Right forelimb (tissue), 1 donor: Measurements from ENCODE around the gene SND1.

Experiments
- DNase-seq: peaks from one replicate; pipeline ENCODE4 v3.0.0-alpha.2; 2018

Gene SND1

DNA sequence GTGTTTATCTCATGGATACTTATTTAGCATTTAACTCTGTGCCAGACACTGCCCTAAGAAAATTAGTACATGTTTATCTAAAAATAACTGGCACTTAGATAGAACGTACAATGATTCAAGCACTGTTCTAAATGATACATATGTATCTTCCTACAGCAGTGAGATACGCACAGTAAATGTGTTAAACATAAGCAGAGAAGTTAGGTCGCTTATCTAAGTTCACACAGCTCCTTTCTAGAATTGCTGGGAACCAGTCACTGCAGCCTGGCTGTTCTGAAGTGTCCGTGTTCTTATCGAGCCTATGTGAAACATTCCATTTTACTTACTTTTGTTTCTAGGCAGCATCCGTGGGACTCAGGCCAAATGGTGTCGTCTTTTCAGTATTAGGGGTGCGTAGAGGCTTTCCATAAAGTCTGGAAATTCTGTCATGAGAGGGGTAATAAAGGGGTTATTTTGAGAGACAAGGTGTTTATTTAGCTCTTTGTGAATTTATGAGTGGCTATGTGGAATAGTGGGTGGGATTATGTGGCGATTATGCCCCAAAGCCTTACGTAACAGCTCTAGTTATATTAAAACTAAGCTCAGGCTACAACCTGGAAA lies 186.9 kb downstream of the SND1 start:
- no peak for DNase-seq

DNA sequence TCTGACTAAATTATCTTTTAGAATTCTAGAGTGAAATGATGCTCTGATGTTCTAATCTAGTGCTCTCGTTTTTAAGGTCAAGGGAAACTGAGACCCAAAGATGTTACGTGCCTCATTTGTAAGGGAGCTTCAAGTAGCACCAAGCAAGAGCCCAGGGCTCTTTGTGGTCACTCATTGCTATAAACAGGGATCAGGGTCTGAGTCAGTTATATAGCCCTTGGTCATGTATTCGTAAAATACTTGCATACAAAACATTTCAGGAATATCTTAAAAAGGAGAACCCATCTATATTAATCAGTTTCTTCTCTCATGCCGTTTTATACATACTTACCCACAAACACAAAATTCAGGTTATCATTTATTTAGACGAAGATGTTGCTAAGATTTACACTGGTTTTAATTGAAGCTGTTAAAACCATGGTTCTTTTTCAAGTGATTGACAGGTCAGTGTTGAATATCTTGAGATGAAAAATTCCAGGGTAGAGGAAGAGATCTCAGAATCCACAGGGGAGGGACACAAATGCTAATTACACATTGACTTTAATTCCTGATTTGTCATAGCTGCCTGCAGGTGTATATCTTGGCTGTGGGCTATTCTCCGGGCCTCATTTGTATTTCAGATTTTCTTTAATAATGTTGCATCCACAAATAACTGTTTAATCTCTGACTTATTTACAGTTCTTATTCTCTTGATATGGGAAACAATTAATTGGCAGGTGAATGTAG lies 188.4 kb downstream of the SND1 start:
- no peak for DNase-seq

DNA sequence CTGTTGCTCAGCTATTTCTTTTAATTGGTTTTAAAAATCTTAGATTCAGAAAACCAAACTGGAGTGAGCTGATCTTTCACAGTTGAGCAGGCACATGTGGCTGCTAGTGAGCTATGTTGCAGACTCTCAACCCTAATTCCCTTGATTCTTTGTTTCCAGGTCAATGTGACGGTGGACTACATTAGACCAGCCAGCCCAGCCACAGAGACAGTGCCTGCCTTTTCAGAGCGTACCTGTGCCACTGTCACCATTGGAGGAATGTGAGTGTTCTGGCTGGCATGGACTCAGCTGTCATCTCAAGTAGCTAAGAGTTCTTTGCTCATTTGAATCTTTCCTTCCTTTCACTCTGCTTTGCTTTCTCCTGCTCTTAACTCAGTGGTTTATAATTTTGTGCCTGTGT lies 192.2 kb downstream of the SND1 start:
- DNase-seq = no peak

DNA sequence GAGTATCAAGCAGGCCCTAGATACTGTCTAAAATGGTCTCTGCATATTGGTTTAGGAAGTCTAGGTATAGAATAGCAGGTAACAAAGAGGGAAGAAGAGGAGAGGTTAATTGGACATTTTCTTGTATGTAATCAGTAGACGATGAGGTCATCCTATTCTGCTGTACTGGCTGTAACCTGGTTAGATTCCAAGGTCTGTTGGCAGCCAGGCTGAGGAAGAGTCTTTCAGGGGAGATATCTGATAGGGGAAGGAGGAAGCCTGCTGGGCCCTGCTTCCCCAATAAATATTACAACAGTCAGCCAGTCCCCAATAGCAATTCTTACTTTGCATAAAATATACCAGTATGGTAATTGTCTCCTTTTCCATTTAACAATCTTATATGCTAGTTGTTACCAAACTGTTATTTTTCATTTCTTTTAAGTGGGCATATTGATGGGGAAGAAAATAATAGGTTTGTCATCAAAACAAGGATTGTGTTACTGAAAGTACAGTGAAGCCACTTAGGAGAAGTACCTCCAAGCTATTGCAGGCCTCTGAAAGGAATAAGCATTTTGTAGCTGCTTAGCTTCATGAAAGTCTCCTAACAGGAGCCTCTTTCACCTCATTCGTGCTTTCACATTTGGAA lies 192.8 kb downstream of the SND1 start:
- no peak for DNase-seq

DNA sequence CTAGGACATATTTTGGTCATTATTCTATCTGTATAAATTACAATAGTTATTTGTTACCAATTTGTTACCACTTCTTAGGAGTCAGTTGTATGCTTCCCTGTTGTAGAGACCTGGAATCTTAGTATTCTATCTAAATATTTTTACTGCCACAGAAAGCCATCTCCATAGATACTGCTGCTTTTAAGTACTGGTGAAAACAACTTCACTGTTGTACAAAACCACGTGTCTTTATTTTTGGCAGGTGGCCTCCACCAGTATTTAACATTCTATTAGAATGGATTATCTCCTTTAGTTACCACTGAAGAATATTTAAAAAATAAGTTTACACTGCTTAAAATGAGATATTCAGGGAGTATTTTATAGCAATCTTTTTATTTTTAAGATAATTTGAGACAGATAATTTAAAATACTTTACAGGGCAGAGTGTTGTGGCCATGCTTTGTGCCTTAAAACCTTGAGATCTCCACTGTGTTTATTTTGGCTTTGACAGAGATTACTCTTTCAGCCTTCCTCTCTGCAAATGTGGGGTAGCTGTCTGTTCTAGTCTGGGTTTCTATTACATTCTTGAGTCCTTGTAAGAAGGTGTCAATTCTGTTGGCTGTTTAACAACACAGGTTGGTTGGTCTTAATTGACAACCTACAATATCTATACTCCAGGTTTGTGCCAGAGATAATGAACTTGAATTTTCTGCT lies 193.7 kb downstream of the SND1 start:
- DNase-seq = no peak

DNA sequence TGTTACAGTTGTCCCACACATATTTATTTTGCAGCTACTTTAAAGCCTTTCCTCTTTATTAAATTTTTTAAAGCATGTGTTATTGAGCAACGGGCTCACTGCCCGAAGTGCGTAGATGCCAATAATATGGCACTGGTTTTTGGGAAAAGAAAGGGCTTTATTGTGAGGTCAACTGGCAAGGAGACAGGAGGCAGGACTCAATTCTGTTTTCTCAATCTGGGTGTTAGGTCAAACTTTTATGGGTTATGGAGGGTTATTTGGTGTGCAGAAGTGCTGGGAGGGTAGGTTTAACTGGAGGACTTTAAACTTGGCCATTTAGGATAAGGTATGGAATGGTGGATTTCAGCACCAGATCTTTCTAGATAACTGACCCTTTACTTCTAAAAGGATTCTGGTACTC lies 195.6 kb downstream of the SND1 start:
- no peak for DNase-seq

DNA sequence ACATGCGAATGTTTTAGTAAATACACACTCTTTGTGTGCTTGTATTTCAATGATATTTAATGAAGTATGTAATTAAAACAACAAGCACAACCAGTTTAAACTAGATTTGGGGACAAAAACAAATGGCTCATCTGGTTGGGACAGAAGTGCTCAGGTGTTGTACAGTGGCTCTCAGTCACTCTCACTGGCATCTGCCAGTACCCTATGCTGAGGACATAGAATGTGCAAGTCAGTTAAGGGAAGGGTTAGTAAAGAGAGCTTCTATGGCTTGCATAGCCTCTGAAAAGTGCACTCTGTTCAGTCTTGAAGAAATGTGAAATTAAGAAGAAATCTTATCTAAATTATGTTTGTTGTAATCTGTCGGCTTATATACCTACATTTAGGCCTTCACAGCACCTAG lies 196.2 kb downstream of the SND1 start:
- DNase-seq = no peak

DNA sequence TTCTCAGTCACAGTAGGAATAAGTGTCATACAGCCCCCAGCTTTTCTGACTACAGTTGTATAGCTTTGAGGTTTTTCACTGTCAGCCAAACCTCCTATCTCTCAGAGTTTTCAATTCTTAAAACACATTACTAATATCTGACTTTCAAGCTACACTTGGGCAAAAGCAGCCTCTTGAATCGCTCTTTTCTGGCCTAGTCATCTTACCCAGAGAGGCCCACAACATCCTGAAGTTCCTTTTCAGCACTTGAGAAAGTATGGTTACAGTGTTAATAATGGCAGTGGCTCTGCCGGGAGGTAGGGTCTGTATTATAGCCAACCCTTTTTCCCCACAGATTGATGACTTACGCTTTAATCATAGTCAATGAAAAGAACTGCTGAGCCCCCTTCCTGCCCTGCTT lies 198.2 kb downstream of the SND1 start:
- no peak for DNase-seq

DNA sequence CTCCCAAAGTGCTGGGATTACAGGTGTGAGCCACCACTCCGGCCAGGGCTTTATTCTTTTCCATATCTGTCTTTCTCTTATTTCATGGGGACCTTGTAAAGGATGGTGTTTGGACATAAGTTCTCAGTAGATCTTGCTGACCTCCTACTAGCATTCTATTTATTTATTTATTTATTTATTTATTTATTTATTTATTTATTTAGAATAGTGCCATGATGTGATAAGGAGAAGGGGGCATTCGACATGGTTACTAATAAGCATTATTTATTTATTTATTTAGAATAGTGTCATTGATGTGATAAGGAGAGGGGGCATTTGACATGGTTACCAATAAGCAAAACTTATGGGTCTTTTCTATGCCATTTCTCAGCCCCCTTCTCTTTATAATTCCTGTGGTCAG lies 202.4 kb downstream of the SND1 start:
- no peak for DNase-seq

DNA sequence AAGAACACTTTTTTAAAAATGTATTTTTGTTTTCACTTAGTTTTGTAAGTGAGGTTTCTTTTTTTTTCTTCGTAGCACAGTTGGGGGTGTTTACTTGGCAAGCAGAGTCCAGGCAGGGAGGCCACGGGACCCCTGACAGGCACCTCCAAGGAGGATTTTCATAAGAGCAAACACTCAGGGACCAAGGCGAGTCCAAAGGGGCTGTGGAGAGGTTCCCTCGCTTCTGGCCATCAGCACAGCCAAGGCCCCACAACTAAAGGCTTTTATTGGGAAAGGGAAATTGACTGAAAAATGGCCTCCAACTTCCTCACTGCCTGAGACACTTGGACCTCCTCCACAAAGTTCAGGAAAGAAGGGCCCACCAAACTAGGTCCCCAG lies 205.5 kb downstream of the SND1 start:
- DNase-seq = no peak

DNA sequence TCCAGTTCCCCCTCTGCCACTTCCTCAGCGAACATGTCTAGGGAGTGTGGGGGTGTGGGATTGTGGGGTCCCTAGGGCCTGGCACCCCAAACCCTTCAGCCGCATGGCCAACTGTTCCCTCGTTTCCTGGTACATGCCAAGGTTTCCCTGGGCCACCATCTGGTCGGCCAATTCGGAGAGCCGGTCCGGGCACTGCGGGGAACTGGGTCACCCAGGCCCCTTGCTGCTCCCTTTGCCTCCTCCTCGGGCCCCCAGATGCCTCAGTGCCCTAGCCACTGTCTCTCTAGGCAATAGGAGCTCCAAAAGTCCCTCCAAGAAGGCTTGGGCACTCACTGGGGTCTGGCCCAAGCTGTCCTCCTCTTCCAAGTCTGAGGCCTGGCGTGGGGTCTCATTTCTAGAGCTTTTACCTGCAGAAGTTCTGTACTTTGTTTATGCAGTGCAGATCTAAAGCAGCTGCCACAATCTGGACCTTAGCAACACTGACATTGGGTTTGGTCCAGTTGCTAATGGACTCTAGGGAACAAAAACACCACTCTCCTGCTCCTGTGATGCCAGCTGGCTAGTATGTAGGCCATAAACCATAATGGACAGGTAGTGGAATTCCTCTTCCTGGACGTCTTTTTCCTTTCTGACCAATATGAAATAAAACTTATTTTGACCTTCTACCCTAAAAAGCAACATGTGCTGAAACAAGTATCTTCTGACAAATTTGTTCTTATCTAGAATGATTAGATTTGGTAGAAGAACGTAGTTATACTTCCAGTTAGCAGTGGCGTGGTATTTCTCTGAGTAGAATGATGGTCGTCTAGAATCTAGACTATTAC lies 206.3 kb downstream of the SND1 start:
- no peak for DNase-seq

DNA sequence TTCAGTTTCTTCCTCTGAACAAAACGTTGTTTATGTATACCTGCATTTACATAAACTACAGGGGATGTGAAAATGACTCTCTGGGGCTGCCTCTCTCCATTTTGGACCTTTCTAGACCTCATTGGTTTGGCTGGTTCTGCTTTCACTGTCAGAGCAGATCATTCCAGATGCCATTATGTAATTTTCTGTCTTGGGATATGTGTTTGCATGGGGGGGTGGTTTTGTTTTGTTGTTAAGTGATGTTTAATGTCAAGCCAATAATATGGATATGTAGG lies 206.9 kb downstream of the SND1 start:
- DNase-seq = no peak

DNA sequence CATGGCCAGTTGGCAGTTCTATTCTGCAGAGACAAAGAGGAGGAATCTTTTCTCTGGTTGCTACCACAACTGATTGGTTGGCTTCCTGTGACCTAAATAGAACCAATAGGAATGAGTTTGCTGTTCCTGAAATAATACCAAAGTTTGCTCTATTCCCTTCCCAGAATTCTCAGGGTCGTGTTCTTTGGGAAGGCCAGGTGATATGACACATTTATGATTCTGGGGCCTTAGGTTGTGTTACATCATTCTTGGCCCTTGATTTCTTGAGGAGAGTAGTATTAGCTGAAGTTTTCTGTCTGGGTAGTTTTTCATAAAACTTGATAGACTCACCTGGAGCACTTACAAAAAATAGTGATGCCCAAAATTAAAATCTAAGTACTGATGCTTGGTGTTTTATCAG lies 207.3 kb downstream of the SND1 start:
- no peak for DNase-seq

DNA sequence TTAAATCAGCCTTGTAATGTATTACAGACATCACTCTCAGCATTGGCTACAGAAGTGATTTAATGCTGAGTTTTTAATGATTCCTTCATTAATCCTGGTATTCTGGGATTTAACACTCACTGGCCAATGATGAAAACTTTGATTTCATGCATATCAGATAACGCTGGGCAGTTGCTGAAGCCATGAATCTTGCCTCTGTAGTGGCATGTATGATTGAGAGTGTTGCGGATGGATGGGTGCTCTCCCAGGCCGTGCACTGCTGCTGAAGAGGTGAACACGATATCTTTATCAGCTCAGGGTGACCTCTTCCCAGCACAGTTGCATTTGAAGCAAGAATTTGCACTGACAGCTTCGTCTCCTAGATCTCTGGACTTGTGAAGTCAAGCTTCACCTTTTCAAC lies 210.5 kb downstream of the SND1 start:
- no peak for DNase-seq

DNA sequence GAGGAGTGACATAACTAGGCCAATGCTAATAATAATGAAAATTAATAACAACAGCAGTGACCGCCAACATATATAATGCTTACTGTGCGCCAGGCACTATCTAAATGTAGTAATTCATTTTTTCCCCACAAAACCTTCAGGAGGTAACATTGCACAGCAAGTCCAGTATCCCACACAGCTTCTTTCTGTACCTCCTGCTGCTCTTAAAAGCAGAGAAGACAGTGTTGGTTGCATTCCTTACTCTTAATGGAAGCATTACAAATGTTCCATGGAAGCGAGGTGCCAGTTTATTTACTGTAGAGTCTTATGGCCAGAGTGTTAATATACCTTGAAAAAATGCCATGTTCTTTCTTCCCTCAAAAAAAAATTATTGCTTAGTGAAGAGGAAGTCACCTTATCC lies 211.1 kb downstream of the SND1 start:
- no peak for DNase-seq

DNA sequence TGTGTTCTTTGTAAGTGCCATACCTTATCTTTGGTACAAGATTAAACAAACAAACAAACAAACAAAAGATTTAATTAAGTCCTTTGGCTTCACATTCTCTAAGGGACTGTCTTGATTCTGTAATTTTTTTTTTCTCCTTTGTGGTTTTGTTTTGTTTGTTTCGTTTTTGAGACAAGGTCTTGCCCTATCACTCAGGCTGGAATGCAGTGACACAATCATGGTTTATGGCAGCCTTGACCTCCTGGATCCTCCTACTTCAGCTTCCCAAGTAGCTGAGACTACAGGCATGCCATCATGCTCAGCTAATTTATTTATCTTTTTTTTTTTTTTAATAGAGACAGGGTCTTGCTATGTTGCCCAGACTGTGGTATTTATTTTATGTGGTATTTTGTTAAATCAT lies 213.5 kb downstream of the SND1 start:
- DNase-seq = no peak

DNA sequence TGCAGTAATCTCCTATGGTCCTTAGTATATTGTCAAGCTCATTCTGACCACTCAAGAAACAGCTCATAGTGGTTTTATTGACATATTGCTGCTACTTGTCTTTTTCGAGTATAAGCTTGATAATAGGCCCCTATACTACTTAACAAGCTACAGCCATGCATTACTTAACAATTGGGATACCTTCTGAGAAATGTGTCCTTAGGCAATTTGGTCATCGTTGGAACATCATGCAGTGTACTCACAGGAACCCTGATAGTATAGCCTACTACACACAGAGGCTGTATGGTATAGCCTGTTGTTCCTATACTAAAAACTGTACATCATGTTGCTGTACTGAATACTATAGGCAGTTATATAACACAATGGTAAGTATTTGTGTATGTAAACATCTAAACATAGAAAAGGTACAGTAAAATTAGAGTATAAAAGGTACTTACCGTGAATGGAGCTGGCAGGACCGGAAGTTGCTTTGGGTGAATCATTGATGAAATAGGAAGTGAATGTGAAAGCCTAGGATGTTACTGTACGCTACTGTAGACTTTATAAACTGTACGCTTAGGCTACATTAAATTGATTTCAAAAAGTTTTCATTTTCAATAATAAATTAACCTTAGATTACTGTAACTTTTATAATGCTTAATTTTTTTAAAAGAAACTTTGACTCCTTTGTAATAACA lies 218.4 kb downstream of the SND1 start:
- no peak for DNase-seq

DNA sequence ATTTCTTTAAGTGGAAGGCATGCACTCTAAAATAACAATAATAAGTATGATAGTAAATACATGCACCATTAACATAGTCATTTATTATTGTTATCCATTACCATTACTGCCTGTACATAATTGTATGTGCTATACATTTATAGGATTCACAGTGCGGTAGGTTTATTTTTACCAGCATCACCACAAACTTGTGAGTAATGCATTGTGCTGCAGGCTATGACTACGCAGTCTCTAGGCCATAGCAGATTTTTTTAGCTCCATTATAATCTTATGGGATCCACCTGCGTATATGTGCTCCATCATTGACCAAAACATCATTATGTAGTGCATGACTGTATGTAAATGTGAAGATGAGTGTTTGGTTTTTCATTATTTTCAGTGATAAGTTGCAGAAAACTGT lies 219.2 kb downstream of the SND1 start:
- no peak for DNase-seq

DNA sequence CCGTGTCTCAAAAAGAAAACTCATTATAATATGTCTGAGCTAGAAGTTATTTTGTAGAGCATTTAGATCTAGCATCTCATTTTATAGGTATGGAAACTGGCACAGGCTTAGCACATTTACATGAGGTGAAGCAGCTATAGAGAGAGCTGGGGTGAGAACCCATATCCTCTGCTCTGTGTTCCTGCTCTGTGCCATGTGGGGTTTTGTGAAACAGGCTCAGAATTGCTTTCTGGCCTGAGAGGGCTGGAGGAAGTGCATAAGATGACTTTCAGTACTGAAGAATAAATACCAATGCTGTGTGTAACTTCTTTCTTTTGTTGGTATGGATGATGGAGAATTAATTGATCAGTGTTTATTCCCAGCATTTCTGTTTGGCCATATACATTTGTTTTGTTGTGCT lies 220.1 kb downstream of the SND1 start:
- no peak for DNase-seq

DNA sequence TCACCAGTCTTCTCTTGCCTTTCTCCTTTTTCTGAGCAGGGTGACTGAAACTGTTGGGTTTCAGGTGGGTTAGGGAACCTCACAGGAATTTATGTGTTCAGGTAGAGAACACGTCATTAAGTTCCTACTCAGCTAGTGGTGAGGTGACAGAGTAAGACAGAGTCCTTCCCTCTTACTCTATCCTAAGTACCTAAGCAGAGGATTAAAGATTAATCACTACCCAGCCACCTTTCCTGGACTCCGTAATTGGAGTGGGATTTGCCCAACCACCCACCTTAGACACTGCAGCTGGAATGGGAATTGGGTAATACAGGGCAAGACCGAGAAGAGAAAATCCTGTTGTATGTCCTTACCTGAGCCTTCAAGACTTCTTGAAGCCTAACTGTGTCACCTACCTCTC lies 221.2 kb downstream of the SND1 start:
- DNase-seq = no peak

DNA sequence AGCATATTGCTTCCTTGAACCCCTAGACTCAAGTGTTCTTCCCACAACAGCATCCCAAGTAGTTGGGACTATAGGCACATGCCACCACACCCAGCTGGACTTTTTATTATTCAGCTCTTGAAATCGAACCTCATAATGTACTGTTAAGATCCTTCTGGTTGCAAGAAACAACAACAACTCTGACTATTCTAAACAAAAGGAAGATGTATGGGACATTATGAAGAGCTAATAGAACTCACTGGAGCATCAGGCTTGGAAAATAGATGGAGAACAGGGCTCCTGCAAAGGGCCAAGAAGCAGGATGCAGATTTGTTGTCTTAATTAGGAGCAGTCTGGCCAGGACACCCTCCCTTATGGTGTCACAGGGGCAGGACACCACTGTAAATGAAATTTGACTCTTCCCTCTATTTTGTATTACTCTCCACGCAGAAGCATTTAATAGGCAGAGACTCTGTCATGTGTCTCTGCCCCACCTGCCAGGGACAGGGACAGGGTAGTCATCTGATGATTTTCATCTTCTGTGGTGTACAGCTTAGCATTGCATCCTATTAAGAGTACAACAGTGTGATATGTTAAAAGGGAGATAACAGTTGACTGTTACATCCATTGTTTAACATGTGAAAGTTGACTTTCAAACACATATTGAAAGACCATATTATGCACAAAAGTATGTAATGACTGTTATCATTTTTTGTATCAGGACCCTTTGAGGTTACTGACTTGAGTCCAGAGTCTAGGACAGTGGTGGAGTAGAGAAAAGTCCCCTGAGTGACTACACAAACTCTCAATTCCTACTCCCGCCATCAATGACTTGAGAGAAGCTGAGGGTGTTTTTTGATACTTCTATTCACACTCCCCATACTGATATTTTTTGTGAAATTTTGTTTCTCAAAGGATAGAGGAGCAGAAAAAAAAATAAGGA lies 222.0 kb downstream of the SND1 start:
- DNase-seq = no peak
